ENCODE results near the gene STX10.

STX10 gene

GRCh38 chr19:13146763-13147563 is 3.2 kb downstream of the STX10 start:
- DNase-seq (ENCODE audit: low read depth in 4 of 4, low spot score in 1 of 4), result no peak

- DNase-seq (ENCODE audit: low read depth in 4 of 4, low spot score in 1 of 4), result no peak
These were observed 10.4 kb downstream of the STX10 start for GRCh38 chr19:13139633-13140311.

GRCh38 chr19:13138916-13139198 is 11.3 kb downstream of the STX10 start:
- no peak for DNase-seq (ENCODE audit: low read depth in 4 of 4, low spot score in 1 of 4)

- no peak for DNase-seq (ENCODE audit: low read depth in 4 of 4, low spot score in 1 of 4)
These were observed 11.8 kb downstream of the STX10 start for GRCh38 chr19:13138171-13138915.

GRCh38 chr19:13137290-13137794 is 12.8 kb downstream of the STX10 start:
- DNase-seq (ENCODE audit: low read depth in 4 of 4, low spot score in 1 of 4), result no peak

GRCh38 chr19:13135068-13136062 is 14.8 kb downstream of the STX10 start:
- DNase-seq (ENCODE audit: low read depth in 4 of 4, low spot score in 1 of 4), result no peak

- no peak for DNase-seq (ENCODE audit: low read depth in 4 of 4, low spot score in 1 of 4)
These were observed 15.5 kb downstream of the STX10 start for GRCh38 chr19:13134626-13135025.

GRCh38 chr19:13133241-13133870 is 16.8 kb downstream of the STX10 start:
- no peak for DNase-seq (ENCODE audit: low read depth in 4 of 4, low spot score in 1 of 4)

GRCh38 chr19:13132471-13133180 is 17.5 kb downstream of the STX10 start:
- DNase-seq (ENCODE audit: low read depth in 4 of 4, low spot score in 1 of 4), result peak in 1 of 4 experiments; percentile 71

GRCh38 chr19:13130886-13131490 is 19.2 kb downstream of the STX10 start:
- no peak for DNase-seq (ENCODE audit: low read depth in 4 of 4, low spot score in 1 of 4)

GRCh38 chr19:13129384-13129783 is 20.8 kb downstream of the STX10 start:
- no peak for DNase-seq (ENCODE audit: low read depth in 4 of 4, low spot score in 1 of 4)

- DNase-seq (ENCODE audit: low read depth in 4 of 4, low spot score in 1 of 4), result no peak
These were observed 21.6 kb downstream of the STX10 start for GRCh38 chr19:13128583-13128982.

- no peak for DNase-seq (ENCODE audit: low read depth in 4 of 4, low spot score in 1 of 4)
These were observed 22.2 kb downstream of the STX10 start for GRCh38 chr19:13127811-13128575.

- no peak for DNase-seq (ENCODE audit: low read depth in 4 of 4, low spot score in 1 of 4)
These were observed 23.1 kb downstream of the STX10 start for GRCh38 chr19:13127051-13127450.

GRCh38 chr19:13122980-13123957 is 26.9 kb downstream of the STX10 start:
- DNase-seq (ENCODE audit: low read depth in 4 of 4, low spot score in 1 of 4), result no peak

- no peak for DNase-seq (ENCODE audit: low read depth in 4 of 4, low spot score in 1 of 4)
These were observed 27.8 kb downstream of the STX10 start for GRCh38 chr19:13122275-13122878.

All from stimulated activated CD4-positive, alpha-beta T cell treated with anti-CD3 and anti-CD28 coated beads, Interleukin-1b, Interleukin-23, amount 100 ng/mL, for 24 hours (primary cell).